ENCODE measurements around the gene KLHL6. TPM values are rescaled to one million over a fixed set of nuclear protein-coding genes. Genes with fewer than 3 reads are reported as not detected.

The KLHL6 gene
- total RNA-seq (2021; fragmentation: NEBNext Ultra II Directional; extraction: Animal tissue kit (Norgen Biotek cat#: 25700)) (not detected in 2 replicates), polyA plus RNA-seq (2011; rRNA removed) (0.05 and 0.08 TPM in 2 replicates), polyA minus RNA-seq (2011; rRNA and poly(A)+ RNA removed) (0.07 and 0.28 TPM in 2 replicates)
- polyA plus RNA-seq (2011; cell fraction: cytosol; rRNA removed) = 0.09 TPM
- 0.09 TPM for polyA plus RNA-seq (2011; cell fraction: nucleus; rRNA removed)
- 0.05 to 0.08 TPM (median 0.05 TPM) in 4 replicates for polyA plus RNA-seq (2012, experiment 1 of 2)
- 0.05 TPM for polyA plus RNA-seq (2012, experiment 2 of 2)
- 0.02 TPM for polyA plus RNA-seq (2013, experiment 1 of 2)
- polyA plus RNA-seq (2013, experiment 2 of 2) = 0.04 TPM
- not detected for polyA minus RNA-seq (2011; cell fraction: cytosol; rRNA and poly(A)+ RNA removed)
- polyA minus RNA-seq (2011; cell fraction: nucleus; rRNA and poly(A)+ RNA removed) = 0.40 TPM
- long read RNA-seq, experiment 1 = 0 reads
- long read RNA-seq, experiment 2 = 0 reads

- CTCF ChIA-PET (ENCODE audit: partially characterized antibody) = no interaction called here
- Histone ChIP-seq H3K27ac (ENCODE audit: low read depth, low read length) (no peak within 1 kb of the TSS), H3K56ac (replicated peaks; ENCODE audit: insufficient read length, low read depth, low read length) (no peak within 1 kb of the TSS), H4K91ac (replicated peaks; ENCODE audit: insufficient read length, low read length) (no peak within 1 kb of the TSS), H3K4me3 (ENCODE audit: extremely low read depth in 1 of 4, insufficient read depth in 2 of 4, low read depth in 3 of 4, low read length in 4 of 4) (no peak within 1 kb of the TSS), H2BK20ac (ENCODE audit: low read length) (no peak within 1 kb of the TSS), H3K4me1 (replicated peaks in 1 of 4; ENCODE audit: control insufficient read depth in 3 of 4, insufficient read depth in 4 of 4, low read length in 3 of 4) (peaks cover 0 to 7% (median 3%) of the 10 kb centered on the region in 4 experiments; a peak in 4 of 7 replicates), H3K23me2 (ENCODE audit: low read depth, low read length) (no peaks in the 10 kb centered on the region), H3K27me3 (replicated peaks in 1 of 4; ENCODE audit: control insufficient read depth in 3 of 4, extremely low read depth in 1 of 4, insufficient read depth in 3 of 4, low read length in 3 of 4) (no peaks in the 10 kb centered on the region), H3K36me3 (ENCODE audit: control insufficient read depth in 2 of 4, insufficient read depth in 4 of 4, low read length in 3 of 4) (no peaks in the 10 kb centered on the region), H2BK120ac (replicated peaks; ENCODE audit: low read depth, low read length) (no peak within 1 kb of the TSS), H2BK15ac (ENCODE audit: low read length) (no peak within 1 kb of the TSS), H4K8ac (ENCODE audit: extremely low read depth, insufficient read depth, low read length) (no peak within 1 kb of the TSS), H2AFZ (ENCODE audit: low read length) (no peak within 1 kb of the TSS), H3K4ac (replicated peaks; ENCODE audit: insufficient read length, low read depth, low read length) (no peak within 1 kb of the TSS), H3K4me2 (ENCODE audit: insufficient read depth in 1 of 2, low read depth in 2 of 2, low read length in 2 of 2) (no peak within 1 kb of the TSS), H3K18ac (ENCODE audit: extremely low read depth, low read length) (no peak within 1 kb of the TSS), H3K23ac (ENCODE audit: insufficient read length) (no peak within 1 kb of the TSS), H2BK5ac (ENCODE audit: low read depth, low read length) (no peak within 1 kb of the TSS), H4K5ac (ENCODE audit: insufficient read length, low read depth, low read length) (no peak within 1 kb of the TSS), H3K79me1 (ENCODE audit: low read depth, low read length) (no peaks in the 10 kb centered on the region), H2BK12ac (ENCODE audit: low read depth, low read length) (no peak within 1 kb of the TSS), H3K9me3 (ENCODE audit: insufficient read depth in 2 of 2, low read depth in 1 of 2, low read length in 1 of 2) (no peaks in the 10 kb centered on the region), H3K9ac (replicated peaks in 1 of 4; ENCODE audit: extremely low read depth in 1 of 4, low read depth in 3 of 4, low read length in 3 of 4) (no peak within 1 kb of the TSS), H3K14ac (ENCODE audit: insufficient read length) (no peak within 1 kb of the TSS), H4K20me1 (replicated peaks in 1 of 2; ENCODE audit: control insufficient read depth in 1 of 2, insufficient read depth in 2 of 2, low read length in 2 of 2) (no peaks in the 10 kb centered on the region), H2AK5ac (ENCODE audit: low read depth, low read length) (no peak within 1 kb of the TSS), H3K79me2 (ENCODE audit: control insufficient read depth in 1 of 2, insufficient read depth in 2 of 2, low read length in 2 of 2) (no peaks in the 10 kb centered on the region)
- DNase-seq (ENCODE audit: low read depth in 1 of 2, low spot score in 2 of 2) = no peak
- POLR2A ChIA-PET (ENCODE audit: partially characterized antibody) = no interaction called here
- 92% methylated on average over 9 of the region's 9 CpGs; no CpG with 5 or more reads in 1 of the 2 experiments for WGBS, 2 experiments (ENCODE audit: extremely low coverage in 1 of 2, insufficient coverage in 1 of 2, insufficient read length in 1 of 2, insufficient replicate concordance in 2 of 2, low coverage in 1 of 2, low lambda C conversion rate in 2 of 2, missing lambda C conversion rate in 1 of 2)
- TF ChIP-seq SP2 (IDR thresholded peaks at IDR 0.05; ENCODE audit: low read length) = no peak
- TF ChIP-seq TEAD4 (IDR thresholded peaks at IDR 0.05; ENCODE audit: low read depth, low read length) = no peak
- no peak for TF ChIP-seq EP300 (IDR thresholded peaks at IDR 0.05; ENCODE audit: borderline replicate concordance in 1 of 2, low read depth in 2 of 2, low read length in 2 of 2)
- no peak for TF ChIP-seq HDAC2 (IDR thresholded peaks at IDR 0.05; ENCODE audit: borderline replicate concordance in 1 of 2, low read depth in 2 of 2, low read length in 2 of 2)
- TF ChIP-seq ZNF274 (IDR thresholded peaks at IDR 0.05; ENCODE audit: borderline replicate concordance, extremely low read depth, low read length) = no peak
- no peak for TF ChIP-seq NRF1 (IDR thresholded peaks at IDR 0.05; ENCODE audit: low read depth, low read length)
- TF ChIP-seq RFX5 (IDR thresholded peaks at IDR 0.05; ENCODE audit: borderline replicate concordance, low read depth, low read length) = no peak
- no peak for TF ChIP-seq PHF8 (conservative IDR thresholded peaks at IDR 0.05; ENCODE audit: low read depth, low read length)
- no peak for TF ChIP-seq EGR1 (IDR thresholded peaks at IDR 0.05; ENCODE audit: borderline replicate concordance, low read depth, low read length)
- FAIRE-seq = no peak
Observed at GRCh38 chr3:183555541-183556081, at the start of gene KLHL6. Gene KLHL6, minus strand, starts transcription at chr3:183555706. Its CDS starts 53 bp downstream, at chr3:183555653.
